Activated CD4-positive, alpha-beta T cell treated with anti-CD3 and anti-CD28 coated beads for 36 hours (primary cell): ENCODE results near the gene CISH. TPM values are rescaled to one million over a fixed set of nuclear protein-coding genes. Genes with fewer than 3 reads are reported as not detected.
A peak's percentile ranks its signal among the peaks of the same experiment; 100 is the strongest.

Source experiments
- ATAC-seq: fragments of 200-7000 bp; cut with Tn5 transposase; one replicate; pipeline ENCODE4 v1.10.0; 2021; ENCODE audit warnings: mild to moderate bottlenecking, moderate library complexity
- CTCF ChIA-PET: fragments of 350-600 bp; sonication (Branson Sonifier 250); formaldehyde crosslinking; loops from one replicate; lab custom pipeline; 2021; ENCODE audit warnings: antibody characterized with exemption; lab: Charles Lee
- POLR2A ChIA-PET: fragments of 350-600 bp; sonication (Branson Sonifier 250); formaldehyde crosslinking; loops from one replicate; lab custom pipeline; 2021; ENCODE audit warnings: antibody characterized with exemption, inconsistent platforms; lab: Charles Lee
- DNase-seq: peaks from one replicate; pipeline ENCODE4 v3.0.0-alpha.2; 2020
- H3K27ac Mint-ChIP-seq: one replicate; pipeline ENCODE4 v1.8.0; 2021; ENCODE audit warnings: mixed read lengths
- H3K27me3 Mint-ChIP-seq: one replicate; pipeline ENCODE4 v1.8.0; 2021; ENCODE audit warnings: mixed read lengths
- H3K36me3 Mint-ChIP-seq: one replicate; pipeline ENCODE4 v1.8.0; 2021; ENCODE audit warnings: low read depth, mixed read lengths
- H3K4me1 Mint-ChIP-seq: one replicate; pipeline ENCODE4 v1.8.0; 2021; ENCODE audit warnings: mixed read lengths
- H3K4me3 Mint-ChIP-seq: one replicate; pipeline ENCODE4 v1.8.0; 2021; ENCODE audit warnings: mild to moderate bottlenecking, moderate library complexity, mixed read lengths
- H3K9me3 Mint-ChIP-seq: one replicate; pipeline ENCODE4 v1.8.0; 2021; ENCODE audit warnings: low read depth, mixed read lengths
- intact Hi-C, 2 experiments: fragments of 100-400 bp; cut with DNase I in 1 of 2; cut with micrococcal nuclease in 1 of 2; formaldehyde crosslinking; loops; one replicate each; pipeline versions ENCODE4 v1.14.2 to v1.15.1; 2022 to 2024; cut with DNase I, micrococcal nuclease
- total RNA-seq, 2 experiments: library from RNA; stranded (reverse); gene quantifications; one replicate each; pipeline ENCODE4 v1.2.3, GENCODE V29; 2021

The CISH gene
- total RNA-seq, 2 experiments from 2014 or later = 265 to 269 TPM

- Mint-ChIP-seq H3K27ac (peak overlapping the region; percentile 93), H3K4me1 (peaks cover 93% of the 10 kb centered on the region), H3K36me3 (peaks cover 68% of the 10 kb centered on the region), H3K4me3 (peak overlapping the region; percentile 65), H3K9me3 (no peaks in the 10 kb centered on the region), H3K27me3 (no peaks in the 10 kb centered on the region)
- DNase-seq = no peak
- ATAC-seq = no peak
- intact Hi-C loops = loop anchor here in 1 of 2 experiments (1.0 kb wide), 1 partner anchor 12 kb away; no protein-coding TSS in a partner anchor
- ChIA-PET POLR2A (interaction anchor here (1.1 kb wide), 1 partner anchor 15 kb away, joined by 3 read pairs; no protein-coding TSS in a partner anchor), CTCF (interaction anchor here (1.1 to 6.7 kb wide), 4 partner anchors 10 to 348 kb away, joined by 5 to 41 read pairs (median 10); partner anchors contain the start of gene MAPKAPK3)
Measured at GRCh38 chr3:50624634-50625033, 13.1 kb upstream of the CISH start.

GRCh38 chr3:50623840-50624474 is 12.4 kb upstream of the CISH start:
- Mint-ChIP-seq H3K27me3 (no peaks in the 10 kb centered on the region), H3K4me1 (peaks cover 94% of the 10 kb centered on the region), H3K27ac (peak overlapping the region; percentile 93), H3K4me3 (peak overlapping the region; percentile 65), H3K9me3 (no peaks in the 10 kb centered on the region), H3K36me3 (peaks cover 69% of the 10 kb centered on the region)
- DNase-seq (peak; percentile 87), ATAC-seq (peak; percentile 78)
- intact Hi-C loops = loop anchor here in 1 of 2 experiments (1.0 kb wide), 1 partner anchor 12 kb away; no protein-coding TSS in a partner anchor
- CTCF ChIA-PET = interaction anchor here (0.6 to 6.7 kb wide), 9 partner anchors 9 to 748 kb away, joined by 3 to 41 read pairs (median 5); partner anchors contain the start of gene MAPKAPK3
- POLR2A ChIA-PET = interaction anchor here (0.6 to 1.1 kb wide), 4 partner anchors 15 to 876 kb away, joined by 3 to 7 read pairs (median 4); partner anchors contain the start of gene DCAF1

GRCh38 chr3:50622881-50623280 is 11.3 kb upstream of the CISH start:
- POLR2A ChIA-PET = no interaction called here
- no peak overlapping the region for H3K4me3 Mint-ChIP-seq
- DNase-seq (no peak), ATAC-seq (no peak)
- H3K27ac Mint-ChIP-seq = peak overlapping the region; percentile 93
- peaks cover 68% of the 10 kb centered on the region for H3K36me3 Mint-ChIP-seq
- no peaks in the 10 kb centered on the region for H3K9me3 Mint-ChIP-seq
- CTCF ChIA-PET = interaction anchor here (0.6 to 3.6 kb wide), 5 partner anchors 10 to 1023 kb away, joined by 3 to 14 read pairs (median 5); no protein-coding TSS in a partner anchor
- H3K27me3 Mint-ChIP-seq = no peaks in the 10 kb centered on the region
- intact Hi-C loops = no loop called here
- peaks cover 92% of the 10 kb centered on the region for H3K4me1 Mint-ChIP-seq

GRCh38 chr3:50620820-50621219 is 9.2 kb upstream of the CISH start:
- Mint-ChIP-seq H3K27ac (peak overlapping the region; percentile 80), H3K4me1 (peaks cover 79% of the 10 kb centered on the region), H3K4me3 (peak overlapping the region; percentile 96), H3K36me3 (peaks cover 62% of the 10 kb centered on the region), H3K9me3 (no peaks in the 10 kb centered on the region), H3K27me3 (no peaks in the 10 kb centered on the region)
- POLR2A ChIA-PET = interaction anchor here (1.0 to 13.7 kb wide), 2 partner anchors 9 to 51 kb away, joined by 3 to 267 read pairs; partner anchors contain the start of genes C3orf18, CISH and HEMK1
- intact Hi-C loops = no loop called here
- CTCF ChIA-PET = interaction anchor here (0.6 to 25.3 kb wide), 4 partner anchors 8 to 814 kb away, joined by 3 to 647 read pairs (median 4); partner anchors contain the start of genes C3orf18 and HEMK1
- ATAC-seq (no peak), DNase-seq (no peak)

DNA sequence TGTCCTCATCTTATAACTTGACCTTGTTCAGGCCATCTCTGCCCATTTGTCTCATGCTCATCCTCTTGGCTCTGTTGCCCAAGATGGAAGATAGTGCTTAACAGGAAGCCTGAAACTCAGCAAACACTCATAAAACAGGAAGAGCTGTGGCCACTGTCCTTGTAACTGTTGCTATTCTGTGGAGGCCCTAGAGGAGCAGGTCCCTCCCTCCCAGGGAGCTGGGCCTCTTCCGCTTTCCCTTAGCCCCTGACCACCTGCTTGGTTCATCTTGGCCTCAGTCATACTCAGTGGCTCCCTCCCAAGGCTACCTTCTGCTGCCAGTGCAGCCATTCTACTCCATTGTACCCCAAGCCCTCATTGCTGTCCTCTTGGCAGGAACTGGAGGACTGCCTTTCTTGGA is 8.8 kb upstream of the CISH start:
- H3K9me3 Mint-ChIP-seq = no peaks in the 10 kb centered on the region
- CTCF ChIA-PET = interaction anchor here (0.6 to 25.3 kb wide), 5 partner anchors 13 to 814 kb away, joined by 3 to 647 read pairs (median 3); partner anchors contain the start of genes C3orf18 and HEMK1
- intact Hi-C loops = no loop called here
- no peak for ATAC-seq
- POLR2A ChIA-PET = interaction anchor here (0.7 to 13.7 kb wide), 3 partner anchors 9 to 135 kb away, joined by 3 to 267 read pairs (median 3); partner anchors contain the start of genes C3orf18, CISH and HEMK1
- H3K27me3 Mint-ChIP-seq = no peaks in the 10 kb centered on the region
- DNase-seq = peak; percentile 25
- peak overlapping the region; percentile 96 for H3K4me3 Mint-ChIP-seq
- peak overlapping the region; percentile 80 for H3K27ac Mint-ChIP-seq
- peaks cover 80% of the 10 kb centered on the region for H3K4me1 Mint-ChIP-seq
- H3K36me3 Mint-ChIP-seq = peaks cover 63% of the 10 kb centered on the region

- Mint-ChIP-seq H3K4me1 (peaks cover 72% of the 10 kb centered on the region), H3K27me3 (no peaks in the 10 kb centered on the region), H3K36me3 (peaks cover 66% of the 10 kb centered on the region), H3K4me3 (peak overlapping the region; percentile 96), H3K27ac (peak overlapping the region; percentile 93), H3K9me3 (no peaks in the 10 kb centered on the region)
- intact Hi-C loops = loop anchor here (2.0 to 10.0 kb wide), 7 partner anchors 269 to 1657 kb away; partner anchors contain the start of genes HYAL3 (in 1 of the 2), MANF (in 1 of the 2), NAA80 (in 1 of the 2) and PARP3 (in 1 of the 2)
- POLR2A ChIA-PET = interaction anchor here (0.6 to 13.7 kb wide), 4 partner anchors 17 to 255 kb away, joined by 3 to 267 read pairs (median 4); partner anchors contain the start of genes C3orf18 and HEMK1
- DNase-seq = peak; percentile 59
- CTCF ChIA-PET = interaction anchor here (0.5 to 25.3 kb wide), 9 partner anchors 10 to 268 kb away, joined by 3 to 647 read pairs (median 4); partner anchors contain the start of genes C3orf18, CYB561D2, DOCK3 and HEMK1
- peak; percentile 3 for ATAC-seq
Measured at GRCh38 chr3:50617911-50618481, 6.4 kb upstream of the CISH start.

- peak; percentile 60 for DNase-seq
- CTCF ChIA-PET = interaction anchor here (0.7 to 25.3 kb wide), 19 partner anchors 9 to 772 kb away, joined by 3 to 647 read pairs (median 9); partner anchors contain the start of genes C3orf18, DOCK3, HEMK1 and MANF
- POLR2A ChIA-PET = interaction anchor here (0.6 to 13.7 kb wide), 8 partner anchors 15 to 308 kb away, joined by 3 to 267 read pairs (median 8); partner anchors contain the start of genes C3orf18 and HEMK1
- Mint-ChIP-seq H3K9me3 (no peaks in the 10 kb centered on the region), H3K27ac (peak within 1 kb of the TSS; percentile 96), H3K4me3 (peak within 1 kb of the TSS; percentile 96), H3K36me3 (peaks cover 71% of the 10 kb centered on the region), H3K4me1 (peaks cover 66% of the 10 kb centered on the region), H3K27me3 (no peaks in the 10 kb centered on the region)
- intact Hi-C loops = loop anchor here (2.0 to 10.0 kb wide), 7 partner anchors 270 to 1658 kb away; partner anchors contain the start of genes HYAL3 (in 1 of the 2), MANF (in 1 of the 2), NAA80 (in 1 of the 2) and PARP3 (in 1 of the 2)
- peak; percentile 0 for ATAC-seq
Measured at GRCh38 chr3:50617096-50617791, 5.7 kb upstream of the CISH start, which contains the start of gene MAPKAPK3. Gene MAPKAPK3 (plus strand): TSS chr3:50617151. CDS start chr3:50617566, 415 bp downstream.

DNA sequence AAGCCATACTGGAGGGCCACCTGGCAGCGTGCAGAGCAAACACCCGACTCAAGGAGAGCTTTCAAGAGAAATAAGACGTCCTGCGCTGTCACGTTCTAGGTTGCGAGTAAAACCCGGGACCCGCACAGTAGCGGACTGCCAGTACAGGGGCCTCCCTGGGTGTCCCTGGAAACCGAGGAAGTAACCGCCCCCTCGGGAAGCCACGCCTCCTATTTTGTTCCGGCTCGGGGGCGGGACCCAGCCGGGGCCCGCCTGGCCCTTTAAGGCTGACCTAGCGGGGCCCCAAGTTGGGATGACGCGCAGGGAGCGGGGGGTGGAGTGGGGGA is 5.2 kb upstream of the CISH start:
- Mint-ChIP-seq H3K36me3 (peaks cover 74% of the 10 kb centered on the region), H3K9me3 (no peaks in the 10 kb centered on the region), H3K27me3 (no peaks in the 10 kb centered on the region), H3K27ac (peak overlapping the region; percentile 96), H3K4me1 (peaks cover 63% of the 10 kb centered on the region), H3K4me3 (peak overlapping the region; percentile 96)
- intact Hi-C loops = loop anchor here (1.0 to 10.0 kb wide), 17 partner anchors 16 to 1658 kb away; partner anchors contain the start of genes MANF (in 2 of the 2), DOCK3 (in 1 of the 2), HEMK1 (in 1 of the 2) and HYAL3 (in 1 of the 2)
- ATAC-seq (peak; percentile 55), DNase-seq (peak; percentile 98)
- ChIA-PET CTCF (interaction anchor here (0.8 to 25.3 kb wide), 18 partner anchors 10 to 772 kb away, joined by 3 to 647 read pairs (median 8); partner anchors contain the start of genes C3orf18, DOCK3, HEMK1 and MANF), POLR2A (interaction anchor here (0.6 to 13.7 kb wide), 7 partner anchors 15 to 309 kb away, joined by 3 to 267 read pairs (median 9); partner anchors contain the start of genes C3orf18 and HEMK1)

GRCh38 chr3:50616003-50616769 is 4.6 kb upstream of the CISH start:
- ChIA-PET POLR2A (interaction anchor here (0.6 to 13.7 kb wide), 12 partner anchors 10 to 884 kb away, joined by 3 to 267 read pairs (median 4); partner anchors contain the start of genes C3orf18, DCAF1 and HEMK1), CTCF (interaction anchor here (0.6 to 25.3 kb wide), 30 partner anchors 9 to 1437 kb away, joined by 3 to 647 read pairs (median 5); partner anchors contain the start of genes C3orf18, DOCK3, HEMK1 and MANF)
- Mint-ChIP-seq H3K4me3 (peak overlapping the region; percentile 96), H3K27ac (peak overlapping the region; percentile 96), H3K27me3 (no peaks in the 10 kb centered on the region), H3K9me3 (no peaks in the 10 kb centered on the region), H3K4me1 (peaks cover 62% of the 10 kb centered on the region), H3K36me3 (peaks cover 78% of the 10 kb centered on the region)
- intact Hi-C loops = loop anchor here (1.0 to 10.0 kb wide), 17 partner anchors 16 to 1659 kb away; partner anchors contain the start of genes MANF (in 2 of the 2), DOCK3 (in 1 of the 2), HEMK1 (in 1 of the 2) and HYAL3 (in 1 of the 2)
- peak; percentile 24 for ATAC-seq
- DNase-seq = peak; percentile 92
